GM18526 (cell line): ENCODE data around the gene SPRR2D.

Experiments
- POLR2A ChIP-seq: IDR thresholded peaks from 3 replicates; pipeline ENCODE4 v1.6.1; 2011; ENCODE audit not compliant: insufficient read length; ENCODE audit errors: extremely low read depth

Gene SPRR2D

GRCh38 chr1:153040950-153041631, at the start of gene SPRR2D:
Gene SPRR2D (minus strand): TSS chr1:153041120. CDS start chr1:153040346, 774 bp downstream.
- TF ChIP-seq POLR2A = no peak

GRCh38 chr1:153087652-153088051, 46.7 kb upstream of the SPRR2D start:
- TF ChIP-seq POLR2A = no peak

- TF ChIP-seq POLR2A = no peak
Measured at GRCh38 chr1:153081736-153082135, 40.8 kb upstream of the SPRR2D start.

- TF ChIP-seq POLR2A = no peak
Measured at GRCh38 chr1:153072806-153073726, 32.1 kb upstream of the SPRR2D start.

DNA sequence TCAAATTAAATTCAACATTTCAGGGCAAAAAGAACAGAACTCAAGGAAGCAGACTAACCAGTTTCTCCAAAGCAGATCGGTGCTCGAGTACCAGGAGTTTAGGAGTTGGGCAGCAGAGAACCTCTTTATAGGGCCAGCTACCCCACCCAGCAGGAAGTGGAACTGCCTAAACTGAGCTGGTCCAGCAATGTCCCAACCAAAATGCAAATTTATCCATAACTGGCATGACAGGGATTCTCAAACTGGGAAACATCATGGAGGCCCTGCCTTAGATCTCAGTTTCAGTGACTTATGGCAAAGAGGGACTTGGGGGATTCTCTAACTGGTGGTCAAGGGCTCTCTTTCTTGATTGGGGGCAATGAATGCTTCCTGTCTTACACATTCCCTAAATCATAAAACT, 30.6 kb upstream of the SPRR2D start, which contains the start of gene SPRR2B:
TSS of gene SPRR2B (minus strand) at position 101 of the 400 bp plus-strand sequence. CDS start 772 bp downstream, outside the sequence.
- TF ChIP-seq POLR2A = no peak

DNA sequence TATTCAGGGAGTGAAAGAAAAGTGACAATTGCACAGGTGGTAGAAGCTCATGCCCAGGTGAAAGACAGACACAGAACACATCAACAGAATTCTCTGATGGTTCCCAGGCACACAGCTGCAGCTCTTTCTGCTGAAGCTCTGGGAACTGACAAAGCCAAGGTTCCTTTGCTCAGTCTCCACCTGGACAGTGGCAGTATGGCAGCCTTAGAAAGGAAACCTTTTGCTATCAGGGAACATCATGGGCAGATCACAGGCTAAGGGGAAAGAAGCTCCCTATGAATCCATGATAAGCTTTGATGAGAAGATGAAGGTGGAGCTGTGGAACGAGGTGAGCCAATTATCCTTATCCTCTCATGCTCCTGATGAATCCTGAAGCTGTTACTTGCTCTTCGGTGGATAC, 29.3 kb upstream of the SPRR2D start:
- no peak for TF ChIP-seq POLR2A

DNA sequence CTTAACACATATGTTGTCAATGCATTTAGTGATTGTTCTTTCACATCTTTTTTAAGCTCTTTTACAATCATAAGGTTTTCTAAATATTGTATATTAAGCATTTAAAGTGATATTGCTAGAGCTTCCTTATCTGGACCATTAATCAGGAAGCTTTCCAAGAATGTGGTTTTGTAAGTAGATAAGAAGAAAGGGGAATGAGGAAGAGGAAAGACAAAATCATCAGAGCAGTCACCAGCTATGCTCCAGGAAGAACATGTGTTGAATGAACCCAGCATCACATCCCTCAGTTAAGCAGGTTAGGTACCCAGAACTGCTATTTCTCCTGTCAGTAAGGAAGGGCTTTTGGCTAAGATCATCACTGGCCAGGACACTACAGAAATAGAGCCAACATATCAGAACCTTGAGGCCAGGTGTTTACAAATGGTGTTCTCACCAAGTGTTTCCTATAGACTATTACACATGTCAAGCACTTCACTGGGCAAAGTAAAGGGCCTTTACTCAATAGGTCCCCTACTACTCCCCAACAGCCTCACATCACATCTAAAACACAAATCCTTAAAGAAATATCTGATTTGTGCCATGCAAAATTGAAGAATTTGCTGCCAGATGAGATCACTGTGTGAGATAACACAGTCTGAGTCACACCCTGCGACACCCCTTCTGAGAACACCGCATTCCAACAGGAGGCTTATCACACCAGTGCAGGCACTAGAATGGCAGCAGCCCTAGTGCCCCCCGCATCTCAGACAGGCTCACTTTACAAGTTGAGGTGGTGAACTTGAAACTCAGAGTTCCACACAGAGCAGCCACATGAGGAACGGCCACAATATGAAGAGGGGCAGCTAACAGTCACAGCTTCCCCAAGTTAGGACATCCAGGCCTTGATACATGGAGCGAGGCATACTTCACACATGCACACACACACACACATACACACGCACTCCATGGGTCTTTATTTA, 18.2 kb upstream of the SPRR2D start:
- no peak for TF ChIP-seq POLR2A

DNA sequence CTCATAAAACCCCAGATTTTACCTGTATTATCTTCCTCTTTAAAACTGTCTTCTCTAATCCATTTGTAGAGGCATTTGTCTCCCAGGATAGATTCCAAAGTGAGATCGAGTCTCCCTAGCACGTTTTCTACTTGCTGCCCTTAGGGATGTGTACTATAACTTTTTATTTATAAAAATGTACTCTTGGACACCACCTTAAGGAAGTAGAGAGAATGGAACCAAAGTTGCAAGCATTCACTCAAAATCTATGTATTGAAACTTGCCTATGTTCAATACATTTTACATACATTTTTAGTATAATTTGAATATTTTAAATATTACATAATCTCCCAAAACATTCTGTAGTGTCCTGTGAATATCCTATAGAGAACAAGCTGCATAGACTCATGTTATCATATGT, 17.2 kb upstream of the SPRR2D start:
- no peak for TF ChIP-seq POLR2A

DNA sequence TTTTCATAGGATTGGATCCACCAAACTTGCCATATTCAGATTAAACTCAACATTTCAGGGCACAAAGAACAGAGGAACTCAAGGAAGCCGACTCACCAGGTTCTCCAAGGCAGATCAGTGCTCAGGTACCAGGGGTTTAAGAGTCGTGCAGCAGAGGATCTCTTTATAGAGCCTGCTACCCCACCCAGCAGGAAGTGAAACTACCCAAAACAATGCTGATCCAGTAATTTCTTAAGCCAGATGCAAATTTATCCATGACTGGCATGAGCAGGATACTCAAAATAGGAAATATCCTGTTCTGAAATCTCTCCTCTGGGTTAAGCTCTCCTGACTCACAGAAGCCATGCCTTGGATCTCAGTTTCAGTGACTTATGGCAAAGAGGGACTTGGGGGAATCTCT, 16.5 kb upstream of the SPRR2D start, which contains the start of gene SPRR2A:
TSS of gene SPRR2A (minus strand) at position 138 of the 400 bp plus-strand sequence. CDS start 777 bp downstream, outside the sequence.
- TF ChIP-seq POLR2A = no peak

DNA sequence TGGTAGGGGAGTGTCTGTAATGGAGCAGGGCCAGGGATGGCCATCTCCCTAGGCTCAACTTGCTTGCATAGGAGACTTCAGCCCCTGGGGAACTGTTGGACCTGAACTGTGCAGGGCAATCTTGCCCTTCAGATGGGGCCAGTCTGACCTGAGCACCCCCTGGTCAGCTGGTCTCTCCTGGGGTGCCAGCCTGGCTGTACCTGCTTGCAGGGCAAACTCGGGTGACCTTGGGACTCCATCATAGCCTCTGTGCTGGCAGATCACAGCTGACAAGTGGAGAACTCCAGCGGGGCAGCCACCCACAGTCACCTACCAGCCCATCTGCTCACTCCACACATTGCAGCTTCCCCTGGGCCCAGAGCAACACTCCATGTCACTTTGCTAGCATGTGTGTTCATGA, 8.3 kb upstream of the SPRR2D start:
- TF ChIP-seq POLR2A = no peak

DNA sequence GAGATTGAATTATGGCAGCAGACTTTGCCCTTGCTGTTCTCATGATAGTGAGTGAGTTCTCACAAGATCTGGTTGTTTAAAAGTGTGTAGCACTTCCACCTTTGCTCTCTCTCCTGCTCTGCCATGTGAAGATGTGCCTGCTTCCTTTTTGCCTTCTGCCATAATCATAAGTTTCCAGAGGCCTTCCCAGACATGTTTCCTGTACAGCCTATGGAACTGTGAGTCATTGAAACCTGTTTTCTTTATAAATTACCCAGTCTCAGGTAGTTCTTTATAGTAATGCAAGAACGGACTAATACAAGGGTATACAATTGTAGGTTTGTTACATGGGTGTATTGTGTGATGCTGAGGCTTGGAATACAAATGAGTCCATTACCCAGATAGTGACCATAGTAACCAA, 5.7 kb downstream of the SPRR2D start:
- TF ChIP-seq POLR2A = no peak

DNA sequence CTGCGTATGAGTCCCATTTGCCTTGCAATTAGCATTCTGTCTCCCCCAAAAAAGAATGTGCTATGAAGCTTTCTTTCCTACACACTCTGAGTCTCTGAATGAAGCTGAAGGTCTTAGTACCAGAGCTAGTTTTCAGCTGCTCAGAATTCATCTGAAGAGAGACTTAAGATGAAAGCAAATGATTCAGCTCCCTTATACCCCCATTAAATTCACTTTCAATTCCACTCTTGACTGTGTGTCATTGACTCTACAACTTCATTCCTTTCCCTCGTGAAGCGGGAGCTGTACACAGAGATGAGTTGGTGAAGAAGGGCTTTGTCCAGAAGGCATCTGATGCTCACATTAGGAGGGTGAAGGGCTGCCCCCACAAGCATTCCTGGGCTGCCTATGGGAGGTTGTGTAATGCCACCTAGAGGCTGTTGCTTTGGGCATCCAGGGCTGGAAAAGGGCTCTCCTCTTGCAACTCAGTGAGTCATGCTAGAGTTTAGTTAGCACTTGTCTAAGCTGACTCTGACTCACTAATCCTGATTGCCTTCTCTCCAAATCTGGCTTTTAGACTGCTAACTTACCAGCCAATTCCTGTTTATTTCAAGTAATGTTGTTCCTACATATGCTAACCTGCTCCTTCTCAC, 8.1 kb downstream of the SPRR2D start:
- no peak for TF ChIP-seq POLR2A

DNA sequence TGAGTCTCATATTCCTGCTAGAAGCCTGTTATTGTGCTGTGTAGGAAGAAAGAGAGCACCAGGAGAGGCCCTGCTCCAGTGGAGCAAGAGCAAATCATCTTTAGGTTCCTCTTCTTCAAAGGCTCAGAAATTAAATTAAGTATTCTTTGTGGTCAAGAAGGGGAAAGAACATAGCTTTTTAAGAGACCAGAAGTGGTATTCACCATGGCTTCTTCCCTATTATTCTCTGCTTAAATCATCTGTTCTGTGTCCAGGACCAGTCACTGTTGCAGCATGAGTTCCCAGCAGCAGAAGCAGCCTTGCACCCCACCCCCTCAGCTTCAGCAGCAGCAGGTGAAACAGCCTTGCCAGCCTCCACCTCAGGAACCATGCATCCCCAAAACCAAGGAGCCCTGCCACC, 8.8 kb downstream of the SPRR2D start:
- no peak for TF ChIP-seq POLR2A

- no peak for TF ChIP-seq POLR2A
Measured at GRCh38 chr1:153030895-153031294, 10.0 kb downstream of the SPRR2D start, which contains the start of gene SPRR1B. Gene SPRR1B (plus strand): TSS chr1:153031203. CDS start chr1:153032346, 1,143 bp downstream.
